ENCODE measurements around the gene RAMP1.

Gene RAMP1

DNA sequence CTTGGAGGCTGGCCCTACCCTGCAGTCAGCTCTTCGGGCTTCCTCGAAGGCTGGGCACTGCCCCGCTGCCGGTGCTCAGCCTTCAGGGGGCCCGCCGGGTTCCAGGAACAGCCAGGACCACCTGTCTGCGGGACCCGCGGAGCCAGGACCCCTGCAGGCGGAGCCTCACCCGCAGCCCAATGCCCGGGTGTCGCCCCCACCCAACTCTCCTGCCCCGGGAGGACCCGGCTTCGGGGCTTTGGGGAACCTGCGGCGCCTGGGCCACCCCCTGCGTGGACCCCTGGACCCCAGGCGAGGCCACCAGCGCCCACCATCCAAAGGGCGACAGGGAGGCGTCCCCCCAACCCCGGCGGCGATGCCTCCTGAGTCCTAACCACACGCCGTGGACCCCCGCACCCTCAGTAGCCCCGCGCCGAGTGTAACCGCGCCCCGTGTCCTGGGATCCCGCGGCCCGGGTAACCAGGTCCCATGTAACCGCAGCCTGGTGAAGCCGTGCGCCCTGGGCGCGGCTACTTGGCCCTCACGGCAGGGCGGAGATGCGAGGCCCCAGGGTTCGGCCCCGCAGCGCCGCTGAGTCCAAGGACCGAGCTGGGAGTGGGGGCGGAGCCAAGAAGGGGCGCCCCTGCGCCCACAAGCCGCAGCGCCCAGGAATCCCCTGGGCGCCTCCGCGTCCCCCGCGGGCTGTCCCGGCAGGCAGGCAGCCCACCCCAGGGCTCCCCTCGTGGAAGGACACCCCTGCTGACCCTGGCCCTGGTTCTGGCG is 96.4 kb downstream of the RAMP1 start:
- DNase-seq, result no peak

DNA sequence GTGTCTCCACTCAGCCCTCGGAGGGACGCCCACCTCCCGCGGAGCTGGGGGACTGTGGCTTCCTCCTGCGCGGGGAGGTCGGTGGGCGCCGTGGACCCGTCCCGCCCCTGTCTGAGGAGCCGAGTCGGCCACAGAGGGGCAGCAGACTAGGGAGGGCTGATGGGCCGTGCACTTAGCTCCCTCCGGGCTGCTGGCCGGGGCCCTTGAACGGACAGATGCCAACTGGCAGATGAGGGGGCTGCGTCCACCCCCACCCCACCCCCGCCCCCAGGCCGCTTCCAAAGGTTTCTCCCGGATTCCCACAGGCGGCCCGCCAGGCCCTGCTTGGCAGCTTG is 96.9 kb downstream of the RAMP1 start:
- DNase-seq, result no peak

DNA sequence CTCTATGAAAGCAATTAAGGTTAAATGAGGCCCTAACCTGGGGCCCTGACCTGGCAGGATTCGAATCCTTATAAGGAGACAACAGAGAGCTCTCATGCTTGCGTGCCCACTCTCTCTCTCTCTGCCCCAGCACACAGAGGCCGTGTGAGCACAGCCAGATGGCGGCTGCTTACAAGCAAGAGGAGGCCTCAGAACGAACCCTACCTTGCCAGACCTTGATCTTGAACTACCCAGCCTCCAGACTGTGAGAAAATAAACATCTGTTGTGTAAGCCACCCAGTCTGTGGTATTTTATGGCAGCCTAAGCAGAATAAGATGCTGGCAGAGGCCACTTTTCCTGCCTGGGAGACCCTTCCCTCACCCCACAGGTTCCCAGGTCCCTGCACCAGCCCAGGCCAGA is 102.2 kb downstream of the RAMP1 start:
- no peak for DNase-seq
